Measurements from ENCODE around the gene EXPH5. TPM values are rescaled to one million over a fixed set of nuclear protein-coding genes. Genes with fewer than 3 reads are reported as not detected.

Gene EXPH5
- total RNA-seq, 4 donors from 2014 or later, result 19.8 to 73.8 (median 33.2) TPM

- 71 to 78% methylated on average over 2 of the region's 2 CpGs for WGBS, 2 donors (ENCODE audit: low coverage in 1 of 2)
- no peaks in the 10 kb centered on the region for H3K4me1 ChIP-seq
- in situ Hi-C loops (cut with MboI; ENCODE audit: low pct_ligation_motif_present in 1 of 4, low pct_unique_long_range_greater_than_20kb in 1 of 4, low sequenced_read_pairs in 3 of 4), result no loop called here
- TF ChIP-seq EP300 (IDR thresholded peaks at IDR 0.05; ENCODE audit: low read depth) (no peak), POLR2A (IDR thresholded peaks at IDR 0.05) (no peak), POLR2AphosphoS5 (IDR thresholded peaks at IDR 0.05) (no peak), CTCF (IDR thresholded peaks at IDR 0.05) (no peak)
- no peak overlapping the region for H3K4me3 ChIP-seq
- H3K27me3 ChIP-seq, result no peaks in the 10 kb centered on the region
- intact Hi-C loops (cut with DNase I; ENCODE audit: low total_unique reads), result no loop called here
- no peak for DNase-seq
- no peaks in the 10 kb centered on the region for H3K9me3 ChIP-seq
- H3K36me3 ChIP-seq, result no peaks in the 10 kb centered on the region
- no peak overlapping the region for H3K27ac ChIP-seq
Observed at GRCh38 chr11:108559904-108560303, 33.7 kb downstream of the EXPH5 start.

GRCh38 chr11:108559340-108559739 lies 34.2 kb downstream of the EXPH5 start:
- no peaks in the 10 kb centered on the region for H3K4me1 ChIP-seq
- no peaks in the 10 kb centered on the region for H3K36me3 ChIP-seq
- no peak for TF ChIP-seq EP300 (IDR thresholded peaks at IDR 0.05; ENCODE audit: low read depth)
- no peak for TF ChIP-seq POLR2A (IDR thresholded peaks at IDR 0.05)
- no peak for TF ChIP-seq POLR2AphosphoS5 (IDR thresholded peaks at IDR 0.05)
- TF ChIP-seq CTCF (IDR thresholded peaks at IDR 0.05), result no peak
- intact Hi-C loops (cut with DNase I; ENCODE audit: low total_unique reads) (no loop called here), in situ Hi-C loops (cut with MboI; ENCODE audit: low pct_ligation_motif_present in 1 of 4, low pct_unique_long_range_greater_than_20kb in 1 of 4, low sequenced_read_pairs in 3 of 4) (no loop called here)
- WGBS, 2 donors (ENCODE audit: low coverage in 1 of 2), result 17 to 21% methylated on average over 2 of the region's 2 CpGs
- H3K4me3 ChIP-seq, result no peak overlapping the region
- no peaks in the 10 kb centered on the region for H3K9me3 ChIP-seq
- no peak overlapping the region for H3K27ac ChIP-seq
- no peak for DNase-seq
- H3K27me3 ChIP-seq, result no peaks in the 10 kb centered on the region

GRCh38 chr11:108558222-108558621 lies 35.3 kb downstream of the EXPH5 start:
- H3K27ac ChIP-seq, result no peak overlapping the region
- H3K4me1 ChIP-seq, result no peaks in the 10 kb centered on the region
- WGBS, 2 donors (ENCODE audit: low coverage in 1 of 2), result 94 to 100% methylated on average over 1 to 2 of the region's 2 CpGs
- no peak for DNase-seq
- no peaks in the 10 kb centered on the region for H3K27me3 ChIP-seq
- H3K9me3 ChIP-seq, result no peaks in the 10 kb centered on the region
- TF ChIP-seq POLR2A (IDR thresholded peaks at IDR 0.05) (no peak), CTCF (IDR thresholded peaks at IDR 0.05) (no peak), EP300 (IDR thresholded peaks at IDR 0.05; ENCODE audit: low read depth) (no peak), POLR2AphosphoS5 (IDR thresholded peaks at IDR 0.05) (no peak)
- in situ Hi-C loops (cut with MboI; ENCODE audit: low pct_ligation_motif_present in 1 of 4, low pct_unique_long_range_greater_than_20kb in 1 of 4, low sequenced_read_pairs in 3 of 4), result no loop called here
- H3K36me3 ChIP-seq, result no peaks in the 10 kb centered on the region
- no peak overlapping the region for H3K4me3 ChIP-seq
- intact Hi-C loops (cut with DNase I; ENCODE audit: low total_unique reads), result no loop called here

GRCh38 chr11:108556019-108556418 lies 37.5 kb downstream of the EXPH5 start:
- Histone ChIP-seq H3K36me3 (no peaks in the 10 kb centered on the region), H3K4me1 (peaks cover 0 to 14% (median 0%) of the 10 kb centered on the region in 4 donors), H3K4me3 (no peak overlapping the region), H3K9me3 (no peaks in the 10 kb centered on the region), H3K27ac (no peak overlapping the region), H3K27me3 (no peaks in the 10 kb centered on the region)
- DNase-seq, result no peak
- intact Hi-C loops (cut with DNase I; ENCODE audit: low total_unique reads) (no loop called here), in situ Hi-C loops (cut with MboI; ENCODE audit: low pct_ligation_motif_present in 1 of 4, low pct_unique_long_range_greater_than_20kb in 1 of 4, low sequenced_read_pairs in 3 of 4) (no loop called here)
- WGBS, 2 donors (ENCODE audit: low coverage in 1 of 2), result 51 to 67% methylated on average over 2 of the region's 2 CpGs
- TF ChIP-seq POLR2AphosphoS5 (IDR thresholded peaks at IDR 0.05), result no peak
- TF ChIP-seq EP300 (IDR thresholded peaks at IDR 0.05; ENCODE audit: low read depth), result no peak
- TF ChIP-seq CTCF (IDR thresholded peaks at IDR 0.05), result no peak
- TF ChIP-seq POLR2A (IDR thresholded peaks at IDR 0.05), result no peak

All from transverse colon (tissue), 4 donors.